Activated CD4-positive, alpha-beta T cell treated with anti-CD3 and anti-CD28 coated beads for 48 hours (primary cell): ENCODE results near the gene BCL10.

ENCODE experiments used
- DNase-seq: peaks from one replicate; pipeline ENCODE4 v3.0.0-alpha.2; 2020

Gene BCL10

GRCh38 chr1:85297855-85298629, 21.6 kb upstream of the BCL10 start:
- DNase-seq = peak; percentile 84

DNA sequence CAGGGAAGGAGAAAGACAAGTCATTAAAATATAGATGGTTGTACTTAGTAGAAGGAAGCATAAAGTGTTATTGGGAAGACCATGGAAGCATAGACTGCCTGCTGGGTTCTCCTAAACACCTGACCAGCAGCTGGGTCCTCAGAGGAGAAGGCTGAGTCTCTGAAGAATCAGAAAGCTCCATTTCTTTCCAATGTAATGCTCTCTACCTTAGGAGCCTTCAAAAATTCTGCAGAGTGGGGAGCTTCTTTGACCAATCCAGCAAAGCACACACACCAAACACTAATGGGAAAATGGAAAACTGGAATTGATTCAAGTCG, 21.1 kb upstream of the BCL10 start:
- no peak for DNase-seq

DNA sequence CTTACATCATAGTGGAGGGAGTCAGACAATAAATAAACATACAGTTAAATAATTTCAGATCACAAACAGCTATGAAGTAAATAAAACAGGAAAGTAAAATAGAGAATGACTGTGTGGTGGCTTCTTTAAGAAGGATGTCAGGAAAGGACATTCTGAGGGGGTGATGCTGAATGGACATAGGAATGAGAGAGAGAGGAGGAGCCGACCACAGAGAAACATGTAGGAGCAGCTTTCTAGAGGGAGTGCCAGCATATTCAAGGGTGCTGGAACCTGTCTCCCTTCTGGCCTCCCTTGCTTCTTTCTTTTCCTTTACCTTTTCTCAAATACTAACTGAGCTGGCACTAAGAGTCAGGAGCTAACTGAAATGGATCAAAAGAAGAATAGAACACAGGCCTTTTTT, 20.5 kb upstream of the BCL10 start:
- no peak for DNase-seq

DNA sequence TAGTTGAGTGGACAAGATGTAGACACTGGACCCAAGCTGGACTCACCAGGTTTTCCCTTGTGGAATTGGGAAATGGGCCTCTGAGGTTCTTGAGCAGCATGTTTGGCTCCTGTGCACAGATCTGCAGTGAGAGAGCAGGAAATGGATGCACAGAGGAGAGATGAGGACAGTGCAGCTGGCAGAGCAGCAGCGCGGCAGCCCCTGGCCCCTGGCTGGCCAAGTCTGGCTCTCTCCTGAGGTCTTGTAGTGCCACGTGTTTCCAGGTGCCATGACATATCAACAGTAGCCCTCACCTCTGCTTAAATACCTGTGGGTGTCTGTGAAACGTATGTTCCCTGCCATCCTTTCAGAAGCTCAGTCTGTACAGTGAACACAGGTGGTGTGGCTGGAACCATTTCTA, 19.2 kb upstream of the BCL10 start:
- DNase-seq = no peak

GRCh38 chr1:85295006-85295431, 18.6 kb upstream of the BCL10 start:
- no peak for DNase-seq

GRCh38 chr1:85290826-85291225, 14.4 kb upstream of the BCL10 start:
- DNase-seq = no peak

DNA sequence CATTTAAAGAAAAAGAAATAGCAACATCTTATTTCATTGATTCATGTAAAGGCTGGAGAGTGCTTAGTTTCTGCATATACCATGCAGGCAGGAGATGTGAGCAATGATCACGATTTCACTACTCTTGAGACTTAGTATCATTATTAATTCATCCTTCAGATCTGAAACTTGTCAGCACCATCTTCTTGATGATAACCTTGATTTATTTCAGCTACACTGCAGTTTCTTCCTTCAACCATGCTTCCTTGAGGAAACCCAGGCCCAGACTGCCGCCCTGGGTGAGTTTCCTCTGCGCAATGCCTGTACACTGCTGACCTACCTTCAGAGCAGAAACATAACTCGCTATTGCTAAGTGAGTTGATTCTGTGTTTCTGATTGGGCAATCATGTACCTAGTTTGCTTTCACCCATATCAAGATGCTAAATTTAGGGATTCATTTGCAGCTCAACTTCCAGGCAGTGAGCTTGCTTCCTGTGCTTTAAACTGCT, 13.5 kb upstream of the BCL10 start:
- DNase-seq = no peak

DNA sequence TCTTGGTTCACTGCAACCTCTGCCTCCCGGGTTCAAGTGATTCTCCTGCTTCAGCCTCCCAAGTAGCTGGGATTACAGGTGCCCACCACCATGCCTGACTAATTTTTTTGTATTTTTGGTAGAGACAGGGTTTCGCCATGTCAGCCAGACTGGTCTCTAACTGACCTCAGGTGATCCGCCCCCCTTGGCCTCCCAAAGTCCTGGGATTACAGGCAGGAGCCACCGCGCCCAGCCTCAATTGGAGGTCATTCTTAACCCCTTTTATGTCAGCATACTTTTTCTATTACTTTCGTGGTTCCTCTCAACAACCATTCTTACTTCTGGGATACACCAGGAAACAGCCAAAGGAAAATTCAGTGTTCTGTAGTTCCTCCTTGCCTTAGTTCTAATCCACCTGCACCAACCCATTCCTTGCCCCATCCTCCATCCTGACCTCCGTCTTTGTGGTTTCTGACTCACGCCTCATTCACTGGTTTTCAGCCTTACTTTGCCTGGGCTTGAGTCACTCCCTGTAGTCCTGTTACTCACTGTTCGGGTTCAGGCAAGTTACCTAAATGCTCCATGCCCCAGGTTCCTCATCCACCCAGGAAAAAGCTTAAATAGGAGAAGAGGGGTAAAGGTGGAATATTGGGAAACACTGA, 12.9 kb upstream of the BCL10 start:
- peak; percentile 61 for DNase-seq

DNA sequence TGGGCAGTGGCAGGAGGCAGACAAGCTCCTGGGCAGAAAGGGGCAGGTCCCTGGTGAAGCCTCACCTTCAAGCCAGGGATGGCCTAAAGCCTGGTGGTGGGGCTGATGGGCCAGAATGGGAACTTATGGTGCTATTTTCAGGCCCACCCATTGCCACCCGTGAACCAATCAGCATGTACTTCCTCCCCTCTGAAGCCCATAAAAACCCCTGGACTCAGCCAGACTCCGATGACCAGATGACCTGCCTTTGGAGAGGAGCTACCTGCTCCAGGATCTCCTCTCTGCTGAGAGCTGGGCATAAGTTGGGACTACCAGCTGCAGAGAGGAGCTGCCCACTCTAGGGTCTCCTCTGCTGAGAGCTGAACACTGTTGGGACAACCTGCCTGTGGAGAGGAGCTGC, 7.8 kb upstream of the BCL10 start:
- no peak for DNase-seq

- no peak for DNase-seq
These were observed 7.2 kb upstream of the BCL10 start for GRCh38 chr1:85283475-85284199.

DNA sequence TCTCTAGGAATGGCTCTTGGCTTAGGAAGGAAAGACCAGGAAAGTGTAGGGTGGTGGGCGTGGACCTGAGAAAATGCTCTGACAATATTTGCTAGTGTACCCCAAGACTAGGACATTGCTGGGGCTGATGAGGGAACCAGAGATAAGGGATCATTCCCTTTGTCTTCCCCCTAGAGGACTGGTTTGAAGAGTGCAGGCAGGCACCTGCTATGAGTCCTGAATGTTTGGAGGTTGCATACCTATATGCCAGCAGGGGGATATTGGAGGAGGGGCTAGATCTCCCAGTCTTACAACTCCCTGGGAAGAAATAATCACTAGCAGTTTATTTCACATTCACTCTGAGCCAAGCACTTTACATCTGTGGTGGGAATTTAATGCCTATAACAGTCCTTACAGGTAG, 6.0 kb upstream of the BCL10 start:
- DNase-seq = no peak

DNA sequence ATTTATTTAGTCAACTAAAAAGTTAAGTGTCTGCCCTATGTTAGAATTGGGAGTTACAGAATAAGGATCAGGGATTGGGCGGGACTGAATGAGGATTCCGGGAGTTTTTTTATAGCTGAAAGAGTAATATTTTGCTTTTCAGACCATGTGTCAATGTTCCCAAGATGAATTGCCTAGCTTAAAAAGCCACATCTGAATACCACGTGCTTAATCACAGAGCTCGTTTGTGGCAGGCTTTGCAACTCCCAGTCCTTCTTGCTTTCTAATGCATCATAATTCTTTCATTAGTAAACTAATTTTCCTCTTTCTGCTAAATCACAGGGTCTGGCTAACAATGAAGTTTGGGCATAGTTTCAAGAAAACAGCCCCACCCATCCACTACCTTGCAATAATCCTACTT, 4.2 kb upstream of the BCL10 start:
- no peak for DNase-seq

- DNase-seq = no peak
These were observed 3.1 kb upstream of the BCL10 start for GRCh38 chr1:85279458-85280080.

- DNase-seq = peak; percentile 61
These were observed 2.5 kb upstream of the BCL10 start for GRCh38 chr1:85278853-85279314.

GRCh38 chr1:85277802-85278201, 1.4 kb upstream of the BCL10 start:
- DNase-seq = no peak

DNA sequence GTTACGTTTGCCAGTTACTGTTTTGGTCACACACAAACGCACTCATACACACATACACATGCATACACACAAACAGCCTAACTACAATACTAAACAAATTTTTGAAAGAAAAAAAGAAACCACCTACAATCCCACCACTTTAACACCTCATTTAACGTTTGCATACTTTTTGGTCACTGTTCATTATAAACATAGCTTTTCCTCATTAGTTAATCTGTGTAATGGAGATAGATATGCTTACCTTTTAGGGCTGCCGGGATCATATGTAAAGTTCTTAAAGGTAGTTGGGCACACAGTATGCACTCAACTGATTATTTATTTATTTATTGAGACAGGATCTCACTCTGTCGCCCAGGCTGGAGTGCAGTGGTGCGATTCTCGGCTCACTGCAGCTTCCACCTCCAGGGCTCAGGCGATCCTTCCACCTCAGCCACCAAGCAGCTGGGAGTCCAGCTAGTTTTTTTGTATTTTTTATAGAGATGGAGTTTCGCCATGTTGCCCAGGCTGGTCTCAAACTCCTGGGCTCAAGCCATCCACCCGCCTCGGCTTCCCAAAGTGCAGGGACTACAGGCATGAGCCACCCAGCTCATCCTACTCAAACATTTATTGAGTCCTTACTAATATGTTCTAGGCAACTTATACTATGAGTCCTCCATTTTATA, 677 bp upstream of the BCL10 start:
- DNase-seq = no peak

DNA sequence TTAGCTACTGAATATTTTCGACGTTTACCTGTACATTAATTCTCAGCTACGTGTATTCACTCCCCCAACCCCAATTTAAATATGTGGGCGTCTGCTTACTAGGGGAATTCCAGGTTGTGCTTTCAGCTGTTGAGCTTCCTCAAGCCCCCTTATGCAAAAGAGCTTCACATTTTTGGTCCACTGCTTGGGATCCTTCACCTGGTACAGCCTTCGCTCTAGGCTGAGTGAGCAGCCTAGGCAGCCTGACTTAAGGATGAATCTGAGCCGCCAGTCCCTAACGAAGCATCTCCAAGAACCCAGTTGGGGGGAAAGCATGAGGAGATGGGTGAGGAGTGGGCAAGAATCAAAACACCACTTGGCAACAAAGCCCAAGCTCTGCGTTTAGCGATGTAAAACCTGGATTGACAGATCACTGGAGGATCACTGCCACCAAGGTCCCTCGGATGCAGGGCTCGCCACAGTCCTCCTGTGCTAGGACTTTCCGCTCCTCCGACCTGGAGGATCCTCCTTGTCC, 674 bp downstream of the BCL10 start:
- no peak for DNase-seq

DNA sequence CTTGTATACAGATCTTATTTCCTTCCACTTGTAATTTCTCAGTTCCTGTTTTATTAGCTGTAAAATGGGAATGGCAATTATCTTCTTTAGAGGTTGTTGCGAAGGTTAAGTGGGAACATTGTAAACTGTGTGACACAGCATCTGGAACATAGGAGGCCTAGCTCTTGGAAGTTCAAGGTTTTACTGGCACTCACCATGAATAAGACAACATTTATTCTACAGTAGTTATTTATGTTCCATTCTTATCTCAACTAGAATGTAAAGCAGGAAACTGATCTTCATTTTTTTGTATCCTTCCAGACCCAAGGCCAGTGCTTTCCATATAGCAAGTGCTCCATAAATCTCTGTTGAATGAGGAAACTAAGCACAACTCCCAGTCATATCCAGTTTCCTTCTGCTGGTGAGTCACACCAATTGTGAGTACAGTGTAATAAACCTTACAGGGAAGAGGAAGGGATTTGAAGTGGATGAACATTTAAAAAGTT, 1.4 kb downstream of the BCL10 start:
- DNase-seq = no peak

- DNase-seq = no peak
These were observed 3.0 kb downstream of the BCL10 start for GRCh38 chr1:85273397-85273796.

- DNase-seq = no peak
These were observed 7.4 kb downstream of the BCL10 start for GRCh38 chr1:85268801-85269585.

DNA sequence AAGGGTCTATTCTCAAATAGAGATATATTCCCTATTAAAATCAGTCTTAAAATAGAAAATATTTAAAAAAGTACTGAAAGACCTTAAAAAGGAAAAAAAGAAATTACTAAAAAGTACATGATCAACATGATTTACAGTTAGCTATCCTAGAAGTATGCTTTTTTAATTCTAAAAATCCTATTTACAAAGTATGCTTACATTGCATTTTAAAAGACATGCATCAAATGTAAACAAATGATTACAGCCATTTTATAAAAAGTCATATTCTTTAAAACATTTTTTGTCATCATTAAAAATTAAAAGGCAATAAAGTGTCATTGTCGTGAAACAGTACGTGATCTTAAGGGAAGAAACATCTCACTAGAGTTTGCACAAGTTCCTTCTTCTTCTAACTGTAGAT, 9.1 kb downstream of the BCL10 start:
- DNase-seq = no peak

GRCh38 chr1:85264150-85264549, 12.3 kb downstream of the BCL10 start:
- no peak for DNase-seq
